KOPT-K1 (cell line): ENCODE results near the gene NRK.
"Not testable (repeated sequence)": the region's sequence is repeated elsewhere in the genome, so short reads cannot be mapped to it uniquely, and the experiment has no call there.

Experiments
- H3K27ac ChIP-seq: fragments of 200-600 bp; sonication (generic); 2 replicates; pipeline ENCODE4 v1.5.1; 2016; ENCODE audit warnings: antibody characterized with exemption, mild to moderate bottlenecking, low read depth, low read length; ENCODE audit not compliant: poor library complexity, severe bottlenecking
- H3K36me3 ChIP-seq: fragments of 200-600 bp; sonication (generic); 2 replicates; pipeline ENCODE4 v1.5.1; 2017; ENCODE audit warnings: antibody characterized with exemption, mild to moderate bottlenecking, low read length, moderate library complexity; ENCODE audit not compliant: insufficient read depth
- H3K9me3 ChIP-seq: fragments of 200-600 bp; sonication (generic); 2 replicates; pipeline ENCODE4 v1.5.1; 2017; ENCODE audit warnings: antibody characterized with exemption, low read length, mild to moderate bottlenecking; ENCODE audit not compliant: insufficient read depth, poor library complexity, severe bottlenecking

Gene NRK

GRCh38 chrX:105822138-105823091, at the start of gene NRK:
NRK (plus strand) TSS chrX:105822539; CDS start chrX:105822846, 307 bp downstream.
- Histone ChIP-seq H3K9me3 (no peaks in the 10 kb centered on the region), H3K27ac (no peak within 1 kb of the TSS), H3K36me3 (no peaks in the 10 kb centered on the region)

- Histone ChIP-seq H3K27ac (no peak overlapping the region), H3K9me3 (no peaks in the 10 kb centered on the region), H3K36me3 (no peaks in the 10 kb centered on the region)
Measured at GRCh38 chrX:105773801-105774200, 48.5 kb upstream of the NRK start.

- H3K9me3 ChIP-seq, result no peaks in the 10 kb centered on the region
- H3K36me3 ChIP-seq, result no peaks in the 10 kb centered on the region
- H3K27ac ChIP-seq, result no peak overlapping the region
Measured at GRCh38 chrX:105775679-105776078, 46.7 kb upstream of the NRK start.

- Histone ChIP-seq H3K9me3 (no peaks in the 10 kb centered on the region), H3K36me3 (no peaks in the 10 kb centered on the region), H3K27ac (no peak overlapping the region)
Measured at GRCh38 chrX:105781804-105782203, 40.5 kb upstream of the NRK start.

GRCh38 chrX:105796877-105797276, 25.5 kb upstream of the NRK start:
- not testable (repeated sequence) for H3K36me3 ChIP-seq, H3K27ac ChIP-seq, H3K9me3 ChIP-seq

GRCh38 chrX:105803891-105804290, 18.4 kb upstream of the NRK start:
- Histone ChIP-seq H3K36me3 (no peaks in the 10 kb centered on the region), H3K27ac (no peak overlapping the region), H3K9me3 (no peaks in the 10 kb centered on the region)

- H3K36me3 ChIP-seq, H3K9me3 ChIP-seq, H3K27ac ChIP-seq: not testable (repeated sequence)
Measured at GRCh38 chrX:105805655-105806054, 16.7 kb upstream of the NRK start.

GRCh38 chrX:105816517-105816916, 5.8 kb upstream of the NRK start:
- H3K9me3 ChIP-seq, result no peaks in the 10 kb centered on the region
- no peaks in the 10 kb centered on the region for H3K36me3 ChIP-seq
- no peak overlapping the region for H3K27ac ChIP-seq

- Histone ChIP-seq H3K27ac (no peak overlapping the region), H3K36me3 (no peaks in the 10 kb centered on the region), H3K9me3 (no peaks in the 10 kb centered on the region)
Measured at GRCh38 chrX:105820247-105820646, 2.1 kb upstream of the NRK start.

GRCh38 chrX:105821471-105822121, 743 bp upstream of the NRK start:
- no peaks in the 10 kb centered on the region for H3K36me3 ChIP-seq
- no peaks in the 10 kb centered on the region for H3K9me3 ChIP-seq
- no peak overlapping the region for H3K27ac ChIP-seq

GRCh38 chrX:105823092-105823455, 735 bp downstream of the NRK start:
- H3K36me3 ChIP-seq, result no peaks in the 10 kb centered on the region
- H3K9me3 ChIP-seq, result no peaks in the 10 kb centered on the region
- no peak overlapping the region for H3K27ac ChIP-seq

GRCh38 chrX:105829011-105829410, 6.7 kb downstream of the NRK start:
- no peak overlapping the region for H3K27ac ChIP-seq
- no peaks in the 10 kb centered on the region for H3K36me3 ChIP-seq
- no peaks in the 10 kb centered on the region for H3K9me3 ChIP-seq

GRCh38 chrX:105837232-105837631, 14.9 kb downstream of the NRK start:
- H3K27ac ChIP-seq, result no peak overlapping the region
- H3K9me3 ChIP-seq, result no peaks in the 10 kb centered on the region
- H3K36me3 ChIP-seq, result no peaks in the 10 kb centered on the region

GRCh38 chrX:105845631-105846030, 23.3 kb downstream of the NRK start:
- H3K27ac ChIP-seq, result no peak overlapping the region
- no peaks in the 10 kb centered on the region for H3K9me3 ChIP-seq
- no peaks in the 10 kb centered on the region for H3K36me3 ChIP-seq

- H3K36me3 ChIP-seq, result not testable (repeated sequence)
Measured at GRCh38 chrX:105850100-105850499, 27.8 kb downstream of the NRK start.

GRCh38 chrX:105865709-105866108, 43.4 kb downstream of the NRK start:
- H3K36me3 ChIP-seq, result no peaks in the 10 kb centered on the region
- H3K27ac ChIP-seq, result no peak overlapping the region
- H3K9me3 ChIP-seq, result no peaks in the 10 kb centered on the region

More at GRCh38 chrX:105850100-105850499, 27.8 kb downstream of the NRK start:
- not testable (repeated sequence) for H3K27ac ChIP-seq, H3K9me3 ChIP-seq
